Vagina (tissue), 2 donors: ENCODE results near the gene DISP3. TPM values are rescaled to one million over a fixed set of nuclear protein-coding genes. Genes with fewer than 3 reads are reported as not detected.

ENCODE experiments used
- DNase-seq, 2 donors: peaks; one replicate each; pipeline ENCODE4 v3.0.0-alpha.2; 2017; ENCODE audit errors: extremely low spot score in 2 of 2
- H3K27ac ChIP-seq: fragments of 200-600 bp; sonication (generic); one replicate; pipeline ENCODE4 v1.5.1; 2019
- H3K27me3 ChIP-seq: fragments of 200-600 bp; sonication (generic); one replicate; pipeline ENCODE4 v1.5.1; 2019
- H3K36me3 ChIP-seq, 2 donors: fragments of 200-600 bp; sonication (generic); one replicate each; pipeline ENCODE4 v1.5.1; 2017 to 2019
- H3K4me1 ChIP-seq: fragments of 200-600 bp; sonication (generic); one replicate; pipeline ENCODE4 v1.5.1; 2019
- H3K4me3 ChIP-seq, 2 donors: fragments of 200-600 bp; sonication (generic); 1 replicate in 1 of 2; 2 replicates in 1 of 2; pipeline ENCODE4 v1.5.1; 2016 to 2019
- H3K9me3 ChIP-seq: fragments of 200-600 bp; sonication (generic); one replicate; pipeline ENCODE4 v1.5.1; 2019
- CTCF ChIP-seq, 3 experiments: fragments of 450-650 bp in 2 of 3; fragments of 200-600 bp in 1 of 3; sonication (generic) in 1 of 3; IDR thresholded peaks; one replicate each; pipeline ENCODE4 v1.5.1; 2017 to 2019; ENCODE audit warnings: antibody characterized with exemption in 3 of 3, mild to moderate bottlenecking in 2 of 3, moderate library complexity in 2 of 3
- POLR2A ChIP-seq, 2 donors: fragments of 450-650 bp; IDR thresholded peaks; one replicate each; pipeline ENCODE4 v1.6.1; 2017; ENCODE audit warnings: antibody characterized with exemption in 2 of 2, mild to moderate bottlenecking in 2 of 2, moderate library complexity in 2 of 2
- POLR2AphosphoS5 ChIP-seq, 2 donors: sonication (generic); formaldehyde crosslinking; IDR thresholded peaks; one replicate each; pipeline ENCODE4 v1.9.0; 2017; ENCODE audit warnings: antibody characterized with exemption in 2 of 2, mild to moderate bottlenecking in 2 of 2, low read depth in 1 of 2; ENCODE audit not compliant: insufficient read depth in 1 of 2
- intact Hi-C: fragments of 100-400 bp; cut with DNase I; formaldehyde crosslinking; loops from one replicate; pipeline ENCODE4 v1.15.1; 2023
- total RNA-seq: library from RNA; depleted of rRNA; stranded (reverse); fragments of >200 nt; gene quantifications from one replicate; pipeline ENCODE4 v1.2.3, GENCODE V29; 2016

DISP3 gene
- total RNA-seq, 1 donor from 2014 or later, result not detected

DNA sequence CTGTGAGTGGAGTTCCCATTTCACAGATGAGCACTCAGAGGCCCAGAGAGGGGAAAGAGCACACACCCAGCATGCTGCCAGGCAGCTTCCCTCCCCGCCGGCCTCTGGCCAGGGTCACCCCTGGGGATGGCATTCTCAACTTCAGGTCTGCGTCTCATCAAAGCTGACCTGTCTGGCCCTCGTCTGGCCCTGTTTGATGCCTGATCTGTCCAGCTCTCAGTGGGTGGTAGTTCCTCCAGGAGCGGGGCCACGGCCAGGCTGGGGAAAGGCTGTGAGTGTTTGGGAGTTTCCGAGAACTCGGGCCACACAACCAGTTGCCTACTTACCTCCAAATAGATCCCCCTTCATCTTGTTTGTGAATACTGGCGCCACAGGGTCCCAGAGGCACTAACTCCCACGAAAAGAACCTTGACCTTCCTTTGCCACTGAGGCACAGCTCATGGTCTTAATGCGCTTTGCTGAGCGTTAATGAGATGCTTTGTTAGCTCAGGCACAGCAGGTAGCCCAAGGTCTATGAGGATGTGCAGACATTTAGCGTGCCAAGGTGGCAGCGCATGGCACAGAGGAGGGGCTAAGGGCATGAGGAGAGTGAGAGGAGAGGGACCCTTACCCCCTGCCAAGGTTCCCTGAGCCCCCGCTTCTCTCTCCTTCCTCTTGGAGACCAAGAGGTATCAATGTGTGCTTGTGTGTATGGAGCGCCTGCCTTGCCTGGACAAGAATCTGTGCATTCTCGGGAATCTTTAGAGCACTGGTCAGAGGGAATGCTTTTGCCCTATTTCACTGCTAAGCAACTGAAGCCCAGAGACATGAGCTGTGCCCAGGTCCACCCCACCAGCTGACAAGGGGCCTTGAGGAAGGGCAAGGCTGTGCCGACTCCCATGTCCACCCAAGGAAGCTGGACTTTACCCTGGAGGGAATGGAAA, 61.2 kb downstream of the DISP3 start:
- H3K4me1 ChIP-seq, result no peaks in the 10 kb centered on the region
- TF ChIP-seq POLR2A (IDR thresholded peaks at IDR 0.05) (no peak), POLR2AphosphoS5 (IDR thresholded peaks at IDR 0.05; ENCODE audit: insufficient read depth in 1 of 2, low read depth in 1 of 2) (no peak), CTCF (IDR thresholded peaks at IDR 0.05) (no peak)
- H3K27ac ChIP-seq, result no peak overlapping the region
- intact Hi-C loops, result no loop called here
- H3K27me3 ChIP-seq, result no peaks in the 10 kb centered on the region
- no peaks in the 10 kb centered on the region for H3K36me3 ChIP-seq
- no peak overlapping the region for H3K4me3 ChIP-seq
- no peaks in the 10 kb centered on the region for H3K9me3 ChIP-seq
- DNase-seq, result no peak

DNA sequence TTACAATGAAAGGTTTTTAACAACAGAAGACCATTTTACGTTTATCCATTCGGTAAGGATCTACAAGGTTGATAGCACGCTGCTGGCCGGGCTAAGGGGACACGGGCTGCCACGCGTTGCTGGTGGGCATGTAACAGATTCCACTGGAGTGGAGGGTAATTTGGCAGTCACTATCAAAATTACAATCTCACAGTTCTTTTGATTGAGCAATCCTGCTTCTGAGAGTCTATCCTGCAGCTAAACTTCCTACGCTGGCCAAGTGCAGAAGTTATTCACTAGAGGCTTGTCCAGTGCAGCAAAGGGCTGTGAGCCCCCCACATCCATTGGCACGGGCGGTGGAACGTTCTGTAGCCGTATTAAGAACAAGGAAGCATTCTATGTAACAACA, 61.8 kb downstream of the DISP3 start:
- Histone ChIP-seq H3K36me3 (no peaks in the 10 kb centered on the region), H3K4me1 (no peaks in the 10 kb centered on the region), H3K27ac (no peak overlapping the region), H3K4me3 (no peak overlapping the region), H3K27me3 (no peaks in the 10 kb centered on the region), H3K9me3 (no peaks in the 10 kb centered on the region)
- no peak for DNase-seq
- TF ChIP-seq POLR2A (IDR thresholded peaks at IDR 0.05) (no peak), POLR2AphosphoS5 (IDR thresholded peaks at IDR 0.05; ENCODE audit: insufficient read depth in 1 of 2, low read depth in 1 of 2) (no peak), CTCF (IDR thresholded peaks at IDR 0.05) (no peak)
- intact Hi-C loops, result no loop called here

DNA sequence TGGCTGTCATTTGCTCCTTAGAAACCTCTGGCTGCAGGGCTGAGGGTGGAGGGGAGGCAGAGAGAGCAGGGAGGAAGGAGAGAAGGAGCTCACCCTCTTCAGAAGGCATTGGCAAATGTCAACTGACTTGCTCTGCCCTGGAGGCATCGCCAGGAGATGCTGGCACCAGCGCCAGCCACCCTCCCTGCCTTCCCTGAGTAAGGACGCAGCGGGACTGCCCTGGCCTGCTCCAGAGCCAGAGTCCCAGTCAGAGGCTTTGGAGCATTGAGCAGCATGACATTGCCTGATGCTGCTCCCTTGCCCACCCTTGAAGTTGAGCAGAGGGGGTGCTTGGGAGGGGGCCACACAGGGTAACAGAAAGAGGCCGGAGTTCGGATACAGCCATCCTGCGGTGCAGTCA, 62.3 kb downstream of the DISP3 start:
- intact Hi-C loops, result no loop called here
- TF ChIP-seq POLR2A (IDR thresholded peaks at IDR 0.05) (no peak), POLR2AphosphoS5 (IDR thresholded peaks at IDR 0.05; ENCODE audit: insufficient read depth in 1 of 2, low read depth in 1 of 2) (no peak), CTCF (IDR thresholded peaks at IDR 0.05) (no peak)
- Histone ChIP-seq H3K9me3 (no peaks in the 10 kb centered on the region), H3K36me3 (no peaks in the 10 kb centered on the region), H3K4me1 (no peaks in the 10 kb centered on the region), H3K27ac (no peak overlapping the region), H3K27me3 (no peaks in the 10 kb centered on the region), H3K4me3 (no peak overlapping the region)
- no peak for DNase-seq

DNA sequence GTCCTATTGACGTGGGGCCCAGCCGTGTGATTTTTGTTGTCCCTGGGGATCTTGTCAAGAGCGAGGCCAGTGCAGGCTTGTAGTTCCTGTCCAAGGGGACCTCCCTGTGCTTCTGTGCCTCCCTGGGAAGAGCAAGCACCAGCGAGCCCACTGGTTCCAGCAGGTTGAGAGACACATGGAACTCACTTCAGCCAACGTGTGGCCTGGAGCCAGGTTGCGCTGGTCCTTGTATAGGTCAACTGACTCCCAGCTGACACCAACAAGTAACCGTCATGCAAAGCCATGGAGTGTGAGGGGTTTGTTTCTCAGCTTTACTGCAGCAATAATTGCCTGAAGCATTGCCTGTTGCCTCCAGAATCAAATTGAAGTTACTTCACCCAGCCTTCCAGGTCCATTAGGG, 63.0 kb downstream of the DISP3 start:
- Histone ChIP-seq H3K4me1 (no peaks in the 10 kb centered on the region), H3K4me3 (no peak overlapping the region), H3K27me3 (no peaks in the 10 kb centered on the region), H3K36me3 (no peaks in the 10 kb centered on the region), H3K9me3 (no peaks in the 10 kb centered on the region), H3K27ac (no peak overlapping the region)
- intact Hi-C loops, result no loop called here
- no peak for DNase-seq
- TF ChIP-seq POLR2AphosphoS5 (IDR thresholded peaks at IDR 0.05; ENCODE audit: insufficient read depth in 1 of 2, low read depth in 1 of 2) (no peak), CTCF (IDR thresholded peaks at IDR 0.05) (no peak), POLR2A (IDR thresholded peaks at IDR 0.05) (no peak)

DNA sequence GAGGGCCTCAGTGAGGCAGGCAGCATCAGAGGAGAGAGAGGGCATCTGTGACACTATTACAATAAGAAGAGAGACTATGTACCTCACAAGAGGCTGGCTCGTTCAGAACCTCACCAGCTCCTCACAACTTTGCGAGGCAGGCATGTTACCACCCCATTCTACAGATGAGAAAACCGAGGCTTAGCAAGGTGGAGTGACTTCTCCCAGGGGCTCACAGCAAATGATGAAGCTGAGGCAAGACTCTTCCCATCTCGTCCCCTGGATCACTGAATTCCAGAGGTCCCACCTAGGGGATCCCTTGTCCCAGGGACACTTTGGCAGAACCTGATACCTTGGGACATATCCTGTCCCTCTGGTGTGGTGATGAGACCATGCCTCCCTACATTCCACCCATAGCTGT, 64.4 kb downstream of the DISP3 start:
- Histone ChIP-seq H3K27me3 (no peaks in the 10 kb centered on the region), H3K4me1 (no peaks in the 10 kb centered on the region), H3K4me3 (no peak overlapping the region), H3K9me3 (no peaks in the 10 kb centered on the region), H3K36me3 (no peaks in the 10 kb centered on the region), H3K27ac (no peak overlapping the region)
- TF ChIP-seq CTCF (IDR thresholded peaks at IDR 0.05), result no peak
- TF ChIP-seq POLR2AphosphoS5 (IDR thresholded peaks at IDR 0.05; ENCODE audit: insufficient read depth in 1 of 2, low read depth in 1 of 2), result no peak
- no peak for TF ChIP-seq POLR2A (IDR thresholded peaks at IDR 0.05)
- DNase-seq, result no peak
- intact Hi-C loops, result no loop called here
